Activated naive CD4-positive, alpha-beta T cell (primary cell): ENCODE results near the gene KRTAP5-1.
A peak's percentile ranks its signal among the peaks of the same experiment; 100 is the strongest.
"Not testable (repeated sequence)": the region's sequence is repeated elsewhere in the genome, so short reads cannot be mapped to it uniquely, and the experiment has no call there.

ENCODE experiments used
- DNase-seq, 4 experiments: peaks; one replicate each; lab custom pipeline; 2025; lab: John Stamatoyannopoulos, UW

Gene KRTAP5-1

DNA sequence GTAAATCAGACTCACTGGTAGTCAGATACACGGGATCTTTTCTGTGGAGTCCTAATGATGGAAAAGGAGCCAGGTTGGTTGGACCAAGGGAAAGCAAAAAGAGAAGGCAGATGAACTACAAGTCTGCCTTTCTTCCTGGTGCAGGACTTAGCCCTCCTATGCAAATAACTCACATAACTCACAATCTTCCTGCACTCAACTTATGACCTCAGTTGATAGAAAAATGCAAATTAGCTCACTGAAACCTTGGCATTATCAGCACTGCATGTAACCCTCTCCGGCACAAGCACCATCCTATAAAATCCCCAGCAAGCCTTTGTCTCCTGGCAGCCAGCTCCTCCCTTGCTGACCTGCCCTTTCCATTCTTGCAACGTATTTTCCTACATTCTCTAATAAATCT lies 16.6 kb upstream of the KRTAP5-1 start:
- not testable (repeated sequence) for DNase-seq

DNA sequence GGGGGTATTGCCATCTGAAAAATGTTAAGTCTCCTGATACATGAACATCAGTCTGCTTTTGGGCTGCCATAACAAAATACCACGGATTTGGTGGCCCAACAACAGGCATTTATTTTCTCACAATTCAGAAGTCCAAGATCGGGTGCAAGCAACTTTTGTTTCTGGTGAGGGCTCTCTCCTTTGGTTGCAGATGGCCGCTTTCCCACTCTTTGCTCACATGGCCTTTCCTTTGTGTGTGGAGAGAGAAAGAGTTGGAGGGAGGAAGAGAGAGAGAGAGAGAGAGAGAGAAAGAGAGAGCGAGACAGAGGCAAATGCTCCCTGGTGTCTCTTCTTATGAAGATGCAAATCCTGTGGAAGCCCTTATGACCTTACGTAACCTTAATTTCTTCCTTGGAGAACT lies 15.5 kb upstream of the KRTAP5-1 start:
- DNase-seq = no peak

DNA sequence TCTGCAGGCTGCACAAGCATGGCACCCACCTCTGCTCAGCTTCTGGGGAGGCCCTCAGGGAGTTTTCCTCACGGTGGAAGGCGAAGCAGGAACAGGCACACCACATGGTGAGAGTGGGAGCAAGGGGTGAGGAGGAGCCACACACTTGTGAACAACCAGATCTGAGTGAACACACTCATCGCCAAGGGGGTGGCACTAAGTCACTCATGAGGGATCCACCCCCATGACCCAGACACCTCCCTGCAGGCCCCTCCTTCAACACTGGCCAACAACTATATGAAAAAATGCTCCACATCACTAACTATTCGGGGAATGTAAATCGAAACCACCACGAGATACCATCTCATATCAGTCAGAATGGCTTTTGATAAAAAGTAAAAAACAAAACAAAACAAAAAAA lies 13.7 kb upstream of the KRTAP5-1 start:
- no peak for DNase-seq

DNA sequence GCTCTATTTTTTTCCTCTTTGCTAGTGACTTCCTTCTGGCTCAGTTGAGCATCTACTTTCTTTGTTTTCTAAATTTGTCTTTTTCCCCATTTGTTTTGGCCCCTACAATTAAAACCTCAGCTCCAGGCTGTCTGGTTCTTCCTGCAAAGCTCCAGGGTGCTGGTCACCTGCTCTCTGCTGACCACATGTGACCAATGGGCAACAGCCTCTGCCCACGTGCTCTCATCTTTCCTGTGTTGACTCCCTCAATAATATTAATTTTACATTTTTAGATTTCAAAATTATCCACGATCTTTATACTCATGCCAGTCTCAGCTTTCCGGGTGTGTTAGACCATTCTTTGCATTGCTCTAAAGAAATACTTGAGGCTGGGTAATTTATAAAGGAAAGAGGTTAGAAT lies 13.3 kb upstream of the KRTAP5-1 start:
- not testable (repeated sequence) for DNase-seq

DNA sequence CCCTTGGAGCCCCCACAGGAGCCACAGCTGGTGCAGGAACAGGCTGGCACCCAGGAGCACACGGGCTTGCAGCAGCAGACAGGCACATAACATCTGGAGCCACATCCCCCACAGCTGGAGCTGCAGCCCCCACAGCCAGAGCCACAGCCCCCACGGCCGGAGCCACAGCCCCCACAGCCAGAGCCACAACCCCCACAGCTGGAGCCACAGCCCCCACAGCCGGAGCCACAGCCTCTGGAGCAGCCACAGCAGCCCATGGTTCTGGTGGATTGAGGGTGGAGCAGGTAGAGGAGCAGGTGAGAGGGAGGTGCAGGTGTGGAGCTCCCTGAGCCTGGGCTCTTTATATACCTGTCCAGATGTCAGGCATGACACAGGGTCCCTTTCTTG lies 12.9 kb upstream of the KRTAP5-1 start, which contains the start of gene KRTAP5-2:
TSS of gene KRTAP5-2 (minus strand) at position 301 of the 387 bp plus-strand sequence. CDS start at position 257, 44 bp downstream.
- DNase-seq = no peak

DNA sequence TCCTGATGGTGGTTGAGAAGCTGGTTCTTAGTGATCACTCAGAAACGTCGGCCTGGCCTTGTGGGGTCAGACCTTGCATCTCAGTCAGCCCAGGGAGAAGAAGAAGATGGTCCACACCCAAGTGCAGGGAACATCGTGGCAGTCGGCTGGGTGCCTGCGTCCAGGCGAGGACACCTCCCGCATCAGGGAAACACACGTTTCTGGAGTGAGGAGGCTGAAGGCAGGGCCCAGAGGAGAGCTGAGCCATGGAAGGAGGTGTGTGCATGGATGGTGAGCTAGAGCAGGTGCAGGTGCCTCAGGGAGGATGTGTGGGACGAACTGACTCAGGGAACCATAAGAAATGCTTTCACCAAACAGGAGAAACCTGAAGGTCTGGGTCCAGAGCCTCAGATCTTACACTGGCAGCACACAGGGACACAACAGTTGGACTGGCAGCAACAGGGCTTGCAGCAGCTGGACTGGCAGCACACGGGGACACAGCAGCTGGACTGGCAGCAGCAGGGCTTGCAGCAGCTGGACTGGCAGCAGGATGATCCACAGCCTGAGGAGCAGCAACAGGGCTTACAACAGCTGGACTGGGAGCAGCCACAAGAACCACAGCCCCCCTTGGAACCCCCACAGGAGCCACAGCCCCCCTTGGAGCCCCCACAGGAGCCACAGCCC lies 12.4 kb upstream of the KRTAP5-1 start:
- no peak for DNase-seq

DNA sequence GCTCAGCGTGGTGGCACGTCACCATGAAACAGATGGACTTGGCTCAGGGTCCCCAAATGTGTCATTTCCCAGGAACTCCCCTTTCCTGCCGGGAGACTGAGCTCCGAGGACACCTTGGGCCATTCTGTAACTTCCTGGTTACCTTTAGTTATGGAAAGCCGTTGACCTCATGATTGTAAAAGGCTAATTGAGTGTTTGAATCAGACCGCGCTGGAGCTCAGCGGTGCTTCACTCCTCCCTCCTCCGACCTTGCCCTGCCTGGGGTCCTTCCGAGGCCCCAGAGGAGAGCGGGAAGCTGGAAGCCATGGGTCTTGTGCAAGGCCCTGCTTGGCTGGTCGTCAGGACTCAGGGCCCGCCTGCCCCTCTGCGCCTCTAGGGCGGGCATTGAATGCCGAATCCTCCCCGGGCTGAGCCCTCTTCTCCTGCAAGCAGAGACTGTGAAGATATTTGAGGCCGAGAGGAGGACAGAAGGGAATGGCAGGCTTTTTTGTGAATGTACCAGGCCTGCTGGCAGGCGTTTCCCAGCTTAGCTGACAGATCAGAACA lies 11.6 kb upstream of the KRTAP5-1 start:
- DNase-seq = not testable (repeated sequence)

DNA sequence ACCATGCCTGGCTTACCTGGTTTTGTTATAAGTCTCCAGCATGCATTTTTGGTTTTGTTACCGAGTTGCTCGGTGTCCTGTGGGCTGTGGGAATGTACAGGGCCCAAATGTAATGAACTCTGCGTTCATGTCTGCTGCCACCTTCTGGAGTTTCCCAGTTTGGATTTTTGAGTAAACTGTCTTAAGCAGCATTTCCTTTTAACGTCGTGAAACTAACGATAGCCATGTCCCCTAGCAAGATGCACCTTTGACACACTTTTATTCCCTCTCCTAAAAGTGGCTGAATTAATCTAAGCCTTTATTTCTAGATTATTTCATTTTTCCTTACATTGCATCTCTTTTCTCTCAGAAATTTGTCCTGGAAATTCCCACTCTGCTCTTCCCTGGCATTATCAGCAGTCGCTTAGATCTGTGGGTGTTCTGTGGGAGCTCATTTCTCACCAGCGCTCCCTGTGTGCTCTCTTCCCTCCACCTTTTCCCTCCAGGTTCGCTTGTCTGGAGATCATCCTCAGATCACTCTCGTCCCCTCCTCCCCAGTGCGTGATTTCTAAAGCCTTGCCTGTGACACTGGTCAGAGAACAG lies 11.0 kb upstream of the KRTAP5-1 start:
- not testable (repeated sequence) for DNase-seq

DNA sequence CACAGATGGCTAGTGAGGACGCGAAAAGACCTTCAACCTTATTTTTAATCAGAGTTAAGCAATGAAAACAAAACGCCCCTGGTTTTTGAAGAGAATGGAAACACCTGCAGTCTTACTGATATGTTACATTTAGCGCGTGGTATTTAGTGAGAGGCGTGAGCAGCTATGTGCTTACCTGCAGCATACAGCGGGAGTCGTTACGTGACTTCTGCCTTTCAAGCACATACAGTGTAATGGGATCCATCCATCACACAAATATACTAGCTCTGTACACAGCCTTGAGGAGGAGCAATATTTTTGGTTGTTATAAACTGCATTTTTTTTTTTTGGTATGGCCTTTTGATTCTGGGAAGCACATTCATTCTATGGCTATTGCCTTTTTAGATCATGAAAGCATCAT lies 7.5 kb upstream of the KRTAP5-1 start:
- no peak for DNase-seq

DNA sequence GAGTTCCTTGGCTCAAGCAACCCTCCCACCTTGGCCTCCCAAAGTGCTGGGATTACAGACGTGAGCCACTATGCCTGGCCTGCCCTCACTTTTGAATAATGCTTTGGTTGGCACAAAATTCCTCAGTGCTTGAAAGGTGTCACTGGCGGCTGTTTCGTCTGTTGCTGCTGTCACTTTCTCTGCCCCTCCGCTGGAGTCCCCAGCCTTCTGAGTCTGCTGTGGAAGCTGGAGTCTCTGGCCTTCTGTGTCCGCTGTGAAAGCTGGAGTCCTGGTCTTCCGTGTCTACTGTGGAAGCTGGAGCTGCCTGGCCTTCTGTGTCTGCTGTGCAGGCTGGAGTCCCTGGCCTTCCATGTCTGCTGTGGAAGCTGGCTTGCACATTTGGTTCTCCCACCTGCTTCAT lies 4.9 kb upstream of the KRTAP5-1 start:
- no peak for DNase-seq

DNA sequence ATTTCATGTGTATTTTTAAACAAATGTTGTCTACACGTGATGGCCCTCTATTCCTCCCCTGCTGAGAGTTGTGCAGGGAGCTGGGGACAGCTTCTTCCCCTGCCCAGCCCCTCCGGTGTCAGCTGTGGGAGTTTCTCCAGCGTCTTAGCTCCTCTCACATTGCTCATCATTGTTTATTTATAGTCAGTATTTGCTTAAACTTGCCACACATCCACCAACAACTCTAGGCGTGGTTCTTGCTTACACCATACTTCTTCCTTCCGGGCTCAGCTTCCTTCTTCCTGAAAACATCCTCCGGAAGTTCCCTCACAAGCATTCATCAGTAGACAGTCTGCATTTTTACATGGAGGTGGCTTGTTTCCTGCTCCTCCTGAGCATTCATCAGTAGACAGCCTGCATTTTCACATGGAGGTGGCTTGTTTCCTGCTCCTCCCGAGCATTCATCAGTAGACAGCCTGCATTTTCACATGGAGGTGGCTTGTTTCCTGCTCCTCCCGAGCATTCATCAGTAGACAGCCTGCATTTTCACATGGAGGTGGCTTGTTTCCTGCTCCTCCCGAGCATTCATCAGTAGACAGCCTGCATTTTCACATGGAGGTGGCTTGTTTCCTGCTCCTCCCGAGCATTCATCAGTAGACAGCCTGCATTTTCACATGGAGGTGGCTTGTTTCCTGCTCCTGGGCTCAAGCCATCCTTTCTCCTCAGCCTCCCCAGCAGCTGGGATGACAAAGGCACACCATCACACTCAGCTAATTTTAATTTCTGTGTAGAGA lies 4.3 kb upstream of the KRTAP5-1 start:
- DNase-seq = not testable (repeated sequence)

DNA sequence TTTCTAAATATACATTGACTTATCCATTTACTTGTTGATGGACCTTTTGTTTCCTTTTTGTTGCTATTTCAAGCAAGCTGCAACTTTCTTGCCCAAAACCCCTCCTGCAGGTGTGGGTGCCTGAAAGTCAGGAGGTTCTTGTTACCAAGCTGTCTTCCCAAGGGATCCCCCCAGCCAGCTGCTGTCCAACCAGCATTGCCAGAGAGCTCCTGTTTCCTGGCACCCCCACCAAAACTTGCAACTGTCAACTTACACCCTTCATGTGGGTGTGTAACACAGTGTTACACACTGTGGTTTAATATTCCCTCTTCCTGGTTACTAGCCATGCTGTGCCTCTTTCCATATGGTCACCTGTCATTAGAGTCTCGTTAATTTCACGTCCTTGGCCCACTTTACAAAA lies 1.6 kb upstream of the KRTAP5-1 start:
- no peak for DNase-seq

DNA sequence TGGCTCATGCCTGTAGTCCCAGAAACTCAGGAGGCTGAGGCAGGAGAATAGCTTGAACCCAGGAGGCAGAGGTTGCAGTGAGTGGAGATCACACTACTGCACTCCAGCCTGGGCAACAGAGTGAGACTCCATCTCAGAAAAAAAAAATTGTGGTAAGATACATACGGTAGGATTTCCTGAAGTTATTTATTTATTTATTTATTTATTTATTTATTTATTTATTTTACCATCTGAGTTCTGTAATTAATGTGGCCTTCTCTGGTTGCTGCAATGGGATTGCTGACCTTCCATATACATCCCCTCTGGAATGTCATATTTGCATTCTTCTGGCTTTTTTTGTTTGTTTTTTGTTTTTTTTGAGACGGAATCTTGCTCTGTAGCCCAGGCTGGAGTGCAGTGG lies 2.2 kb downstream of the KRTAP5-1 start:
- DNase-seq = not testable (repeated sequence)

DNA sequence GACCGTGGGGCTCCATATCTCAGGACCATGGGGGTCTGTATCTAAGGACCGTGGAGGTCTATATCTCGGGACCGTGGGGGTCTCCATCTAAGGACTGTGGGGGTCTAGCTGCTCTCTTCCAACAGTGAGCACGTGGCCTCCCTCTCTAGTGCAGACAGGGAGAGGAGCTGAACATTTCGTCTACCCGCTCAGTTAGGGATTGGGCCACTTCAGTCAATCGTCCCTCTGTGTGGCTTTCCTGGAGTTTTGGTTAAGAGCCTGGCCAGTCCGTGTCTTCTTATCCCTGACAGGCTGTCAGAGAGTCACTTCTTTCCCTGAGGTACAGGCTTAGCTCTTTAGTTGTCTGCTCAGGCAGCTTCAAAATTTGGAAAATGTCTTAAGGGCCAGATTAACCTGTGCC lies 3.1 kb downstream of the KRTAP5-1 start:
- no peak for DNase-seq

DNA sequence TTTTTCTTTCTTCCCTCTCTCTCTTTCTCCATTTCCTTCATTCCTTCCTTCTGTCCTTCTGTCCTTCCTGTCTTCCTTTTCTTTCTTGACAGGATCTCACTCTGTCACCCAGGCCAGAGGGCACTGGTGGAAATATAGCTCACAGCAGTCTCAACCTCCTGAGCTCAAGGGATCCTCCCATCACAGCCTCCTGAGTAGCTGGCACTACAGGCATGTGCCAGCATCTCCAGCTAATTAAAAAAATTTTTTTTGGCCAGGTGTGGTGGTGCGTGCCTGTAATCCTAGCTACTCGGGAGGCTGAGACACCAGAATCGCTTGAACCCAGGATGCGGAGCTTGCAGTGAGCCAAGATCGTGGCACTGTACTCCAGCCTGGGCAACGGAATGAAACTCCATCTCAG lies 8.3 kb downstream of the KRTAP5-1 start:
- DNase-seq = no peak

DNA sequence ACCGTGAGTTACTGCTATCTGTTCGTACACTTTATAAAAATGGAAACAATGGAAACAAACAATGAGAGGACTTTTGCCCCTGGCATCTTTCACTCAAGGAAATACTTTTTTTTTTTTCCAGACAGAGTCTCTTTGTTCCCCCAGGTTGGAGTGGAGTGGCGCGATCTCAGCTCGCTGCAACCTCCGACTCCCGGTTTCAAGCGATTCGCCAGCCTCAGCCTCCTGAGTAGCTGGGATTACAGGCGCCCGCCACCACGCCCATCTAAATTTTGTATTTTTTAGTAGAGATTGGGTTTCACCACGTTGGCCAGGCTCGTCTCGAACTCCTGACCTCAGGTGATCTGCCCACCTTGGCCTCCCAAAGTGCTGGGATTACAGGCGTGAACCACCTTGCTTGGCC lies 9.3 kb downstream of the KRTAP5-1 start:
- not testable (repeated sequence) for DNase-seq

DNA sequence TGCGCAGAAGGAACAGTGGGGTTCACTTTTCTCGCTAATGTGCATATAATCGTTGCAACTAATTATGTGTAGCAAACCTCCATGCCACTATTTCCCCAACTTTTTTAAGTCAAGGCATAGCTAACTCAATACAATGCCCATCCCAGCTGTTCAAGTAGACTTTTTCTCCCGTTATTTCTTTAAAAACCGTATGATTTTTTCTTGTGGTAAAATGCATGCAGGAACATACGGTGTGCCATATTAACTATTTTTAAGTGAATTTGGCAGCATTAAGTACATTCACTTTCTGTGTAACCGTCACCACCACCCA lies 10.2 kb downstream of the KRTAP5-1 start:
- no peak for DNase-seq

DNA sequence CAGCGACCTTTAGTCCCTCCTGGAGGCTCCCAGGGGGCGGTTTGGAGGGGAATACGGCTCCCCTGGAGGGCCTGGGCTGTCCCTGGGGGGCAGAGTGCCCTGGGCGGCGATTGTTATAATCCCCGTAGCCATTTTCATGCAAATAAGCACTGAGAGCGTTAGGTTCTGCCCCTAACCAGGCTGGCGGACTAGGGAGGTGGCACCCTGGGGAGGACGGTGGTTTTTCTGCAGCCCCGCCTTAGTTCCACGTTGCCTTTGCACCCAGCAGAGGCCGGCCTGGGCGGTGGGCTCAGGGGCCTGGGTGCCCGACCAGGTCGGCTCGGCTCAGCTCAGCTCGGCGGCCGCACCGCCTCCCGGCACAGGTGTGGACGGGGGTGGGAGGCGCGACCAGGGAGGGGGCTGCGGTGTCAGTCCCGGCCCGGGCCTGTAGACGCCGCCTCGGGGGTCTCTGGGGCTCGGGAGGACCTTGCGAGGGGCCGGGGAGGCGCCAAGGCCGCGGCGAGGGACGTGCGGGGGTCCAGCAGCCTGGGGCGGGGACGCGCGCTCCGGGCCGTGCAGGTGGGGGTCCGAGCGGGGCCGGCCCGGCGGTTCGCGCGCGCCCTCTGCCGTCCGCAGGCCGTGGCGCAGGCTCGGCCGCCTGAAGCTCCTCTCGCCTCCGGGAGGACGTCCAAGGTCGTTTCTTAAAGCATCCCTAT lies 10.7 kb downstream of the KRTAP5-1 start:
- peak in 2 of 4 experiments; percentile 36 to 58 for DNase-seq

DNA sequence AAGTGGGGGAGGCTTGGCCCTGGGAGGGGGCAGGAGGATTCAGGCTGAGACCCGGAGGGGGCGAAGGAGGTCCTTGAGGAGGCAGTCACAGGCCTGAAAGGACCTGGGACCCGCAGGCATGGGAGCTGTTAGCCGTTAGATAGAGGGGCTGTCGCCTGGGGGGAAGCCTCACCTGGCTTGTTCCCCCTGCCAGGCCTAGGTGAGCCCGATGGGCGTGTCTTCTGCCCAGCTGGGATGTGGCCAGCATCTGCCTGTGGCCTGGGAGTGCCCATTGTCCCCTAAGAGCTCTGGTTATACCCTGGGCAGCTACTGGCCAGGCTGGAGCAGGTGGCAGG lies 11.2 kb downstream of the KRTAP5-1 start:
- no peak for DNase-seq

DNA sequence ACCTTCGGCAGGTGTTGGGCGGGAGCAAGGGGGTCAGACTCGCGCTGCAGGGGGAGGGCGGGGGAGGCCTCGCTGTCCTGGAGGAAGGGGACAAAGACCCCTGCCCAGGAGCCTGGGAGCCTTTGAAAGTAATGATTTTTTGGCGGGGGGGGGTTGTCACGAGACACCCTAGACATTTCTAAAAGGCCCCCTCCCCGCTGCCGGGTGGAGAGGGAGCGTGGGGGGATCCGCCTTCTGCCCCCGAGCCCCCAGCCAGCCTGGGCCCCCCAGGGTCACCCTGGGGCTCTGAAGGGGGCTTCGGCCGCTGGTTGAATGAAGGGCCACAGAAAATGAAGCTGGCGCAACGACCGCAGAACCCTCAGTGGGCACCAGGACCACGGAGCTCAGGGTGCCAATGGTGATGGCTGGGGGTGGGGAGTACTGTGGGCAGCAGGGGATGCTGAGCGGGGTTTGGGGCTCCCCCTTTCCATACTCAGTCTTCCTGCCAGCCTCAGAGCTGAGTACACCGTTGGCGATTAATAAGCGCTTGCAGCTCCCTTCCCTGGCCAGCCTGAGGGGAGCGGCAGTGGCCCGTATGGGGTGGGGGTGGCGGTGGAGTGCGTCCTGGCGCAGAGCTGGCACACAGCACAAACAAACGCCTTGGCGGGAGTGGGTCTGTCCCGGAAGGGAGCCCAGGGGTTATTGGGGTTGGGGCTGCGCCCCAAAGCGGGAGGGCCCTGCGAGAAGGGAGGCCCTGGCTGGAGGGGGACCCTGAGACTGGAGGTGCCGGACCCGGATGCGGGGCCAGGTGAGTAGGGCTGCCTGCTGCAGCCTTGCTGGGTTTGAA lies 11.8 kb downstream of the KRTAP5-1 start:
- no peak for DNase-seq

DNA sequence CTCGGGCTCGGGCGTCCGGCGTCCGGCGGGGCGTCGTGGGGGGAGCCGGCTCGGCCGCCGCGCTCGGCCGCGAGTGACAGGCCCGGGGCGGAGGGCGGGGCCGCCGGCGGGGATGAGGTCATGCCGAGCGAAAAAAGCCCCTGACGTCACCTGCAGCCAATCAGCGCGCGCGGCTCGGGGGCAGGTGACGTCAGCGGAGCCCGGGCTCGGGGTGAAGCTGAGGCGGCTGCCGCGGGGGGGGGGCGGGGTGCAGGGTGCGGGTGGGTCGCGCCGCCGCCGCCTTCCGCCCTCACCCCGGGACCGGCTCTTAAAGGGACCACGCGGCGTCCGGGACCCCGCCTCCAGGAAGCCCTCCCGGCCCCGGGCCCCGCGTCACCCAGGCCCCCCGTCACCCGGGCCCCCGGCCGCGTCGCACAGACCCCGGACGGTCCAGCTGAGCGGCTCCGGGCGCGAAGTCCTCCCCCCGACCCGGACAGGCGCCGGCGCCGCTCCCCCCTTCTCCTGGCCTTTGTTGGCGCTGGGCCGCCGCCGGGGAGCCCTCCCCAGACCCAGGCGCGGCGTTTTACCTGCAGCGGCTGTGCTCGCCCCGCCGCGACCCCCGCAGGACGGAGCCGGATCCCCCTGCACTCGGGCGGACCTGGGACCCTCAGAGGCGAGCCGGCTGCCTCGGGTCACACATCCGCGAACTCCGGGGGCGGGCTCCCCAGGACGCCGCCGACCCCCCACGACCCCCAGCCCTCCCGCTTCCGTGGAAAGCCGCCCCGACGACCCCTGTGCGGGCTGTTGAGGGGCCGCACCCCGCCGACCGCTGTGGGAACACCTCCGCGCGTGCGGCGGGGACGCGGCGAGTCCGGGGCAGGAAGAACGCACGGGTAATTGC lies 12.6 kb downstream of the KRTAP5-1 start, which contains the start of gene DUSP8:
TSS of gene DUSP8 (minus strand) at position 75 of the 880 bp plus-strand sequence. CDS start 6,445 bp downstream, outside the sequence.
- peak; percentile 71 to 95 (median 86) for DNase-seq
